Amniotic epithelial cell (primary cell): ENCODE data around the gene ANKRD55.
"Not testable (repeated sequence)": the region's sequence is repeated elsewhere in the genome, so short reads cannot be mapped to it uniquely, and the experiment has no call there.

Experiments
- DNase-seq: peaks from one replicate; pipeline ENCODE4 v3.0.0-alpha.2; 2010; ENCODE audit warnings: low read depth

Gene ANKRD55

GRCh38 chr5:56168066-56168478 is 65.1 kb downstream of the ANKRD55 start:
- peak; percentile 86 for DNase-seq

- DNase-seq: no peak
Observed at GRCh38 chr5:56167519-56167918, 65.6 kb downstream of the ANKRD55 start.

GRCh38 chr5:56166671-56167385 is 66.3 kb downstream of the ANKRD55 start:
- peak; percentile 58 for DNase-seq

GRCh38 chr5:56164376-56164775 is 68.8 kb downstream of the ANKRD55 start:
- DNase-seq: peak; percentile 32

GRCh38 chr5:56161927-56162326 is 71.2 kb downstream of the ANKRD55 start:
- peak; percentile 51 for DNase-seq

GRCh38 chr5:56161439-56161823 is 71.7 kb downstream of the ANKRD55 start:
- peak; percentile 79 for DNase-seq

- DNase-seq: no peak
Observed at GRCh38 chr5:56160723-56161438, 72.2 kb downstream of the ANKRD55 start.

GRCh38 chr5:56159521-56159947 is 73.6 kb downstream of the ANKRD55 start:
- peak; percentile 81 for DNase-seq

GRCh38 chr5:56158331-56158960 is 74.7 kb downstream of the ANKRD55 start:
- DNase-seq: no peak

- peak; percentile 83 for DNase-seq
Observed at GRCh38 chr5:56157191-56157621, 75.9 kb downstream of the ANKRD55 start.

- peak; percentile 52 for DNase-seq
Observed at GRCh38 chr5:56156585-56157190, 76.4 kb downstream of the ANKRD55 start.

GRCh38 chr5:56155992-56156584 is 77.0 kb downstream of the ANKRD55 start:
- no peak for DNase-seq

- peak; percentile 65 for DNase-seq
Observed at GRCh38 chr5:56154732-56155484, 78.2 kb downstream of the ANKRD55 start.

- peak; percentile 13 for DNase-seq
Observed at GRCh38 chr5:56152437-56152836, 80.7 kb downstream of the ANKRD55 start.

GRCh38 chr5:56150756-56151155 is 82.4 kb downstream of the ANKRD55 start:
- DNase-seq: not testable (repeated sequence)

- DNase-seq: no peak
Observed at GRCh38 chr5:56148453-56148971, 84.6 kb downstream of the ANKRD55 start.

- DNase-seq: no peak
Observed at GRCh38 chr5:56147659-56148230, 85.4 kb downstream of the ANKRD55 start.

GRCh38 chr5:56147106-56147505 is 86.0 kb downstream of the ANKRD55 start:
- DNase-seq: no peak

- DNase-seq: no peak
Observed at GRCh38 chr5:56146674-56147073, 86.5 kb downstream of the ANKRD55 start.

GRCh38 chr5:56145511-56145910 is 87.6 kb downstream of the ANKRD55 start:
- DNase-seq: no peak

- no peak for DNase-seq
Observed at GRCh38 chr5:56145106-56145505, 88.0 kb downstream of the ANKRD55 start.
